Parathyroid adenoma (tissue), 2 donors: ENCODE measurements around the gene CLMN.
"Not testable (repeated sequence)": the region's sequence is repeated elsewhere in the genome, so short reads cannot be mapped to it uniquely, and the experiment has no call there.

Experiments used
- H2AFZ ChIP-seq: fragments of 300-600 bp; sonication (generic); one replicate; pipeline ENCODE4 v1.7.0; 2017; ENCODE audit warnings: antibody characterized with exemption, mild to moderate bottlenecking
- H3K27ac ChIP-seq: fragments of 300-600 bp; sonication (generic); one replicate; pipeline ENCODE4 v1.7.0; 2017
- H3K27me3 ChIP-seq: fragments of 300-600 bp; sonication (generic); one replicate; pipeline ENCODE4 v1.7.0; 2017; ENCODE audit warnings: low read length; ENCODE audit not compliant: control insufficient read depth, insufficient read depth
- H3K36me3 ChIP-seq: fragments of 300-600 bp; sonication (generic); one replicate; pipeline ENCODE4 v1.7.0; 2017; ENCODE audit warnings: low read length; ENCODE audit not compliant: control insufficient read depth, insufficient read depth
- H3K4me1 ChIP-seq: fragments of 300-600 bp; sonication (generic); one replicate; pipeline ENCODE4 v1.7.0; 2017; ENCODE audit warnings: control low read depth
- H3K4me2 ChIP-seq: fragments of 300-600 bp; sonication (generic); one replicate; pipeline ENCODE4 v1.7.0; 2017; ENCODE audit warnings: low read length
- H3K4me3 ChIP-seq: fragments of 300-600 bp; sonication (generic); one replicate; pipeline ENCODE4 v1.7.0; 2017; ENCODE audit warnings: low read depth, low read length
- H3K79me2 ChIP-seq: fragments of 300-600 bp; sonication (generic); one replicate; pipeline ENCODE4 v1.7.0; 2017; ENCODE audit warnings: control low read depth
- H3K9ac ChIP-seq: fragments of 300-600 bp; sonication (generic); one replicate; pipeline ENCODE4 v1.7.0; 2017; ENCODE audit warnings: mild to moderate bottlenecking
- H3K9me3 ChIP-seq: fragments of 300-600 bp; sonication (generic); one replicate; pipeline ENCODE4 v1.7.0; 2017; ENCODE audit warnings: low read length; ENCODE audit not compliant: control insufficient read depth
- CTCF ChIP-seq: fragments of 300-600 bp; sonication (generic); IDR thresholded peaks from one replicate; pipeline ENCODE4 v1.7.0; 2017; ENCODE audit warnings: antibody characterized with exemption, mild to moderate bottlenecking
- donor health status: primary hyperparathyroidism.

CLMN gene

GRCh38 chr14:95180966-95181741, 138.6 kb downstream of the CLMN start:
- Histone ChIP-seq H3K9ac (no peak overlapping the region), H3K4me1 (no peaks in the 10 kb centered on the region), H3K9me3 (no peaks in the 10 kb centered on the region), H3K36me3 (no peaks in the 10 kb centered on the region), H3K4me3 (no peak overlapping the region), H2AFZ (no peak overlapping the region), H3K79me2 (no peaks in the 10 kb centered on the region), H3K4me2 (no peak overlapping the region), H3K27ac (no peak overlapping the region), H3K27me3 (no peaks in the 10 kb centered on the region)
- TF ChIP-seq CTCF = no peak

DNA sequence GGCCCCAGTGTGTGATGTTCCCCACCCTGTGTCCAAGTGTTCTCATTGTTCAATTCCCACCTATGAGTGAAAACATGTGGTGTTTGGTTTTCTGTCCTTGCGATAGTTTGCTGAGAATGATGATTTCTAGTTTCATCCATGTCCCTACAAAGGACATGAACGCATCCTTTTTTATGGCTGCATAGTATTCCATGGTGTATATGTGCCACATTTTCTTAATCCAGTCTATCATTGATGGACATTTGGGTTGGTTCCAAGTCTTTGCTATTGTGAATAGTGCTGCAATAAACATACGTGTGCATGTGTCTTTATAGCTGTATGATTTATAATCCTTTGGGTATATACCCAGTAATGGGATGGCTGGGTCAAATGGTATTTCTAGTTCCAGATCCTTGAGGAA, 144.0 kb downstream of the CLMN start:
- H3K4me2 ChIP-seq, H3K4me1 ChIP-seq, H3K36me3 ChIP-seq, H2AFZ ChIP-seq, H3K4me3 ChIP-seq, H3K79me2 ChIP-seq, H3K9ac ChIP-seq, H3K27ac ChIP-seq, H3K9me3 ChIP-seq, H3K27me3 ChIP-seq: not testable (repeated sequence)

DNA sequence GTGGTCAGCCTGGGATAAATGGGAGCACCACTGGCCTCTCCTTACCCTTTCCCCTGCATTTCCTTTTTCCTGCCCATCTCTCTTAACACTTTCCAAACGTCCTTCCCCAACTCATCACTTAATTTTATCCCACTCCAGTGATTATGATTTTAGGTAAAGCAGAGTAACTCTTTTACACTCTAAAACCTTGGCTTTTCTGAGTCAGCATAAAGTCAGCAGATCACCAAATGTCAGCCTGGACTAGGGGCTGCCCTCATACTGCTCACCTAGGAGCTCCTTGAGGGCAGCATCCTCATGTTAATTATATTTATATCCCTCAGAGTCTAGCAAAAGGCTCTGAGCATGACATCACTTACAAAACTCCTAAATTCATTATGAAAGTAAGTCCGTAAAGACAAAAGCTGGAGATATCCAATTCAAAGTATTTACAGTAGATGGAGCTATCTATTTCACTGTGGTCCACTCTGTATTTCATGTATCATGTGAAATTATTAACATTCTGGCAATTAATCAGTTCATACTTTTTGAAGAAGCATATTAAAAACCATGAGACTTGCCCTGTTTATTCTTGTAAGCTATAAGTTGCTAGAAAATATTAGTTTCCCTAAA, 145.4 kb downstream of the CLMN start:
- peak; percentile 17 for TF ChIP-seq CTCF

GRCh38 chr14:95173518-95173917, 146.2 kb downstream of the CLMN start:
- H3K4me3 ChIP-seq = no peak overlapping the region
- H3K36me3 ChIP-seq = no peaks in the 10 kb centered on the region
- no peaks in the 10 kb centered on the region for H3K4me1 ChIP-seq
- no peaks in the 10 kb centered on the region for H3K27me3 ChIP-seq
- no peak for TF ChIP-seq CTCF
- no peaks in the 10 kb centered on the region for H3K9me3 ChIP-seq
- H3K27ac ChIP-seq = no peak overlapping the region
- H3K79me2 ChIP-seq = no peaks in the 10 kb centered on the region
- no peak overlapping the region for H2AFZ ChIP-seq
- H3K4me2 ChIP-seq = no peak overlapping the region
- H3K9ac ChIP-seq = no peak overlapping the region

More for the DNA sequence above, 145.4 kb downstream of the CLMN start:
- Histone ChIP-seq H3K9ac (no peak overlapping the region), H3K9me3 (no peaks in the 10 kb centered on the region), H3K36me3 (no peaks in the 10 kb centered on the region), H3K4me3 (no peak overlapping the region), H3K27me3 (no peaks in the 10 kb centered on the region), H3K27ac (no peak overlapping the region), H3K4me2 (no peak overlapping the region), H3K79me2 (no peaks in the 10 kb centered on the region), H3K4me1 (no peaks in the 10 kb centered on the region), H2AFZ (no peak overlapping the region)

DNA sequence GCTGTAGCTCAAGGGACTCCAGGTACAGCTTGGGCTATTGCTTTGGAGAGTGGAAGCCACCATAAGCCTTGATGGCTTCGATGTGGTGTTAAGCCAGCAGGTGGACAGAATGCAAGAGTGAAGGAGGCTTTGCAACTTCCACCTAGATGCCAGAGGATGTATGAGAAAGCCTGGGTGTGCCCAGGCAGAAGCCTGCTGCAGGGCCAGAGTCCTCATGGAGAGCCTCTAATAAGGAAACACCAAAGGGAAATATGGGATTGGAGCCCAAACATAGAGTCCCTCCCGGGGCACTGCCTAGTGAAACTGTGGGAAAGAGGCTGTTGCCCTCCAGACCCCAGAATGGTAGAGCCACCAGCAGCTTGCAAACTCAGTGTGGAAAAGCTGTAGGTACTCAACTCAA, 152.5 kb downstream of the CLMN start:
- no peak overlapping the region for H3K27ac ChIP-seq
- peaks cover 2% of the 10 kb centered on the region for H3K79me2 ChIP-seq
- H2AFZ ChIP-seq = no peak overlapping the region
- H3K36me3 ChIP-seq = no peaks in the 10 kb centered on the region
- no peaks in the 10 kb centered on the region for H3K9me3 ChIP-seq
- H3K9ac ChIP-seq = no peak overlapping the region
- H3K4me2 ChIP-seq = no peak overlapping the region
- no peaks in the 10 kb centered on the region for H3K4me1 ChIP-seq
- H3K27me3 ChIP-seq = no peaks in the 10 kb centered on the region
- no peak for TF ChIP-seq CTCF
- H3K4me3 ChIP-seq = no peak overlapping the region
